IPS DF 6.9 (cell line): ENCODE data around the gene PLEKHA7.
"Not testable (repeated sequence)": the region's sequence is repeated elsewhere in the genome, so short reads cannot be mapped to it uniquely, and the experiment has no call there.

Experiments used
- DNase-seq: peaks from one replicate; pipeline ENCODE4 v3.0.0-alpha.2; 2013; ENCODE audit warnings: low read depth, low spot score
- H3K27ac ChIP-seq: one replicate; pipeline ENCODE4 v1.5.1; 2013; ENCODE audit warnings: low read length, control low read depth
- H3K27me3 ChIP-seq: 2 replicates; pipeline ENCODE4 v1.6.1; 2013; ENCODE audit warnings: mild to moderate bottlenecking, low read length; ENCODE audit not compliant: control insufficient read depth, insufficient read depth
- H3K36me3 ChIP-seq: 2 replicates; pipeline ENCODE4 v1.6.1; 2013; ENCODE audit warnings: low read length; ENCODE audit not compliant: control insufficient read depth, insufficient read depth
- H3K4me1 ChIP-seq: 2 replicates; pipeline ENCODE4 v1.6.1; 2013; ENCODE audit warnings: low read length; ENCODE audit not compliant: control insufficient read depth, insufficient read depth
- H3K4me3 ChIP-seq: 2 replicates; pipeline ENCODE4 v1.5.1; 2013; ENCODE audit warnings: mild to moderate bottlenecking, low read length
- H3K9me3 ChIP-seq: 2 replicates; pipeline ENCODE4 v1.6.1; 2013; ENCODE audit warnings: low read length, inconsistent platforms; ENCODE audit not compliant: control insufficient read depth, insufficient read depth
- WGBS: extraction: QIAGEN DNeasy Blood & Tissue Kit; methylation state at CpG from one replicate; pipeline ENCODE4 v1.1.7; 2013; ENCODE audit warnings: mixed read lengths, missing lambda C conversion rate; ENCODE audit not compliant: insufficient read length, insufficient coverage; 5-methylcytosine and 5-hydroxymethylcytosine counted together

Gene PLEKHA7

GRCh38 chr11:17014321-17014832 is at the start of gene PLEKHA7:
TSS of gene PLEKHA7 (minus strand) at chr11:17014414. CDS start at chr11:17014401, 13 bp downstream.
- no peaks in the 10 kb centered on the region for H3K9me3 ChIP-seq
- WGBS = no CpG with 5 or more reads among the region's 76 CpGs
- peaks cover 4% of the 10 kb centered on the region; the same call in 1 of the 2 replicates for H3K4me1 ChIP-seq
- H3K27me3 ChIP-seq = no peaks in the 10 kb centered on the region
- peak within 1 kb of the TSS; percentile 76 for H3K4me3 ChIP-seq
- H3K36me3 ChIP-seq = no peaks in the 10 kb centered on the region
- H3K27ac ChIP-seq = no peak within 1 kb of the TSS
- no peak for DNase-seq

GRCh38 chr11:17063171-17064002 is 49.2 kb upstream of the PLEKHA7 start:
- Histone ChIP-seq H3K27me3 (no peaks in the 10 kb centered on the region), H3K4me3 (no peak overlapping the region), H3K27ac (no peak overlapping the region), H3K4me1 (no peaks in the 10 kb centered on the region), H3K36me3 (no peaks in the 10 kb centered on the region), H3K9me3 (no peaks in the 10 kb centered on the region)
- peak; percentile 52 for DNase-seq
- no CpG with 5 or more reads among the region's 4 CpGs for WGBS

- not testable (repeated sequence) for H3K27me3 ChIP-seq, H3K4me3 ChIP-seq, H3K36me3 ChIP-seq, DNase-seq, H3K4me1 ChIP-seq, H3K9me3 ChIP-seq, H3K27ac ChIP-seq
- WGBS = no CpG with 5 or more reads among the region's 27 CpGs
Observed at GRCh38 chr11:17051146-17051545, 36.9 kb upstream of the PLEKHA7 start.

- H3K9me3 ChIP-seq, H3K4me3 ChIP-seq, H3K36me3 ChIP-seq, H3K4me1 ChIP-seq, DNase-seq, H3K27ac ChIP-seq, H3K27me3 ChIP-seq: not testable (repeated sequence)
- WGBS = no CpG with 5 or more reads among the region's 4 CpGs
Observed at GRCh38 chr11:17048491-17048890, 34.3 kb upstream of the PLEKHA7 start.

- WGBS = no CpG with 5 or more reads among the region's 5 CpGs
- no peaks in the 10 kb centered on the region for H3K9me3 ChIP-seq
- H3K27ac ChIP-seq = no peak overlapping the region
- no peaks in the 10 kb centered on the region for H3K4me1 ChIP-seq
- no peaks in the 10 kb centered on the region for H3K36me3 ChIP-seq
- no peak for DNase-seq
- no peak overlapping the region for H3K4me3 ChIP-seq
- H3K27me3 ChIP-seq = no peaks in the 10 kb centered on the region
Observed at GRCh38 chr11:17046690-17047089, 32.5 kb upstream of the PLEKHA7 start.

GRCh38 chr11:17036666-17037658 is 22.7 kb upstream of the PLEKHA7 start:
- H3K36me3 ChIP-seq = no peaks in the 10 kb centered on the region
- H3K4me3 ChIP-seq = no peak overlapping the region
- no CpG with 5 or more reads among the region's 6 CpGs for WGBS
- H3K9me3 ChIP-seq = no peaks in the 10 kb centered on the region
- H3K27me3 ChIP-seq = no peaks in the 10 kb centered on the region
- DNase-seq = no peak
- H3K27ac ChIP-seq = no peak overlapping the region
- H3K4me1 ChIP-seq = no peaks in the 10 kb centered on the region

GRCh38 chr11:17034027-17034426 is 19.8 kb upstream of the PLEKHA7 start:
- not testable (repeated sequence) for H3K27ac ChIP-seq, H3K4me1 ChIP-seq, H3K27me3 ChIP-seq, H3K9me3 ChIP-seq, H3K36me3 ChIP-seq, H3K4me3 ChIP-seq, DNase-seq
- WGBS = no CpG with 5 or more reads among the region's 10 CpGs

GRCh38 chr11:17026487-17027082 is 12.4 kb upstream of the PLEKHA7 start:
- no CpG with 5 or more reads among the region's 3 CpGs for WGBS
- no peak overlapping the region for H3K27ac ChIP-seq
- no peak for DNase-seq

GRCh38 chr11:17024924-17025323 is 10.7 kb upstream of the PLEKHA7 start:
- no peak overlapping the region for H3K27ac ChIP-seq
- H3K27me3 ChIP-seq = no peaks in the 10 kb centered on the region
- H3K9me3 ChIP-seq = no peaks in the 10 kb centered on the region
- H3K4me1 ChIP-seq = peaks cover 2% of the 10 kb centered on the region; the same call in 1 of the 2 replicates
- no peak overlapping the region for H3K4me3 ChIP-seq
- no peaks in the 10 kb centered on the region for H3K36me3 ChIP-seq
- DNase-seq = no peak
- no CpG with 5 or more reads among the region's 2 CpGs for WGBS

More at GRCh38 chr11:17026487-17027082, 12.4 kb upstream of the PLEKHA7 start:
- Histone ChIP-seq H3K4me3 (no peak overlapping the region), H3K4me1 (peaks cover 2% of the 10 kb centered on the region; the same call in 1 of the 2 replicates), H3K9me3 (no peaks in the 10 kb centered on the region), H3K27me3 (no peaks in the 10 kb centered on the region), H3K36me3 (no peaks in the 10 kb centered on the region)

GRCh38 chr11:17021511-17021910 is 7.3 kb upstream of the PLEKHA7 start:
- Histone ChIP-seq H3K27me3 (no peaks in the 10 kb centered on the region), H3K27ac (no peak overlapping the region), H3K9me3 (no peaks in the 10 kb centered on the region), H3K4me3 (no peak overlapping the region), H3K36me3 (no peaks in the 10 kb centered on the region), H3K4me1 (peaks cover 2% of the 10 kb centered on the region; the same call in 1 of the 2 replicates)
- no peak for DNase-seq
- no CpG with 5 or more reads among the region's 8 CpGs for WGBS
